GM10248 (cell line): ENCODE data around the gene RXRA.

Experiments used
- CTCF ChIA-PET: fragments of 300-600 bp; sonication (Branson Sonifier 250); formaldehyde crosslinking; extraction: SDS; loops from one replicate; lab custom pipeline; 2021; ENCODE audit warnings: antibody characterized with exemption; lab: Yijun Ruan, JAX
- POLR2A ChIA-PET: fragments of 350-650 bp; sonication (Branson Sonifier 250); formaldehyde crosslinking; extraction: SDS; loops from one replicate; lab custom pipeline; 2020; ENCODE audit warnings: antibody characterized with exemption; lab: Yijun Ruan, JAX
- DNase-seq: peaks from one replicate; pipeline ENCODE4 v3.0.0; 2012; ENCODE audit errors: extremely low spot score
- TF ChIP-seq, protein P1 (sequence below): IDR thresholded peaks from 2 replicates; pipeline ENCODE4 v1.5.1; 2012; ENCODE audit warnings: mild to moderate bottlenecking, low read depth; ENCODE audit errors: extremely low read depth, missing control alignments, control extremely low read depth

Gene RXRA

DNA sequence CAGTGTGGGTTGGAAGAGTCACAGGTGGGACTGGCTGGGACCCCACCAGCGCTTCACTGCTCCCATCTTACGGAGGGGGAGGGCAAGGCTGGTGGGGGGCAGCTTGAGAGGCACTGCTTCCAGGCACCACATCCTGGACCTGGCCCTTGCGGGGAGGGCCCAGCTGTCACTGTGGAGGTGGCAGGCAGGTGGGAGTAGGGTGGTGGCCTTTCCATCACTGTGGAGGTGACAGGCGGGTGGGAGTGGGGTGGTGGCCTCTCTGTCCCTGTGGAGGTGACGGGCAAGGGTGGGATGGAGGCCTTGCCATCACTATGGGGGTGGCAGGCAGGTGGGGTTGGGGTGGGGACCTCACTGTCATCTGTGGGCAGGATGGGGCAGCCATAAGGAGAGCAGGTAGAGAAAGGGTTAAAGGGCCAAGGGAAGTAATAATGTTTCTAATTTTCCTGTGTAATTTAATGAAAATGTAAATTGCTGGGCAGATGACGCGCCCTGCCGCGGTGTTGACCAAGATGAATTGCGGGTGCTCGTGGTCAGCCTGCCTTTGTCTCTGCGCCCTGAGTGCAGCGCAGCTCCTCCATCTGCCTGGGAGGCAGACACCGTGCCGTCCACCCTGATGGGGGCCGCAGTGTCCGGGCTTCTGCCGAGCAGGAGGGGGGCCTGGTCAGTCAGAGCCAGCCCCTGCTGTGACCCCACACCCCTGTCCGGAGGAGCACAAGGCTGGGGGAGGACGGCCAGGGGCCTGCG lies 20.8 kb downstream of the RXRA start:
- no peak for DNase-seq
- ChIA-PET CTCF (no interaction called here), POLR2A (no interaction called here)
- TF ChIP-seq, protein P1, sequence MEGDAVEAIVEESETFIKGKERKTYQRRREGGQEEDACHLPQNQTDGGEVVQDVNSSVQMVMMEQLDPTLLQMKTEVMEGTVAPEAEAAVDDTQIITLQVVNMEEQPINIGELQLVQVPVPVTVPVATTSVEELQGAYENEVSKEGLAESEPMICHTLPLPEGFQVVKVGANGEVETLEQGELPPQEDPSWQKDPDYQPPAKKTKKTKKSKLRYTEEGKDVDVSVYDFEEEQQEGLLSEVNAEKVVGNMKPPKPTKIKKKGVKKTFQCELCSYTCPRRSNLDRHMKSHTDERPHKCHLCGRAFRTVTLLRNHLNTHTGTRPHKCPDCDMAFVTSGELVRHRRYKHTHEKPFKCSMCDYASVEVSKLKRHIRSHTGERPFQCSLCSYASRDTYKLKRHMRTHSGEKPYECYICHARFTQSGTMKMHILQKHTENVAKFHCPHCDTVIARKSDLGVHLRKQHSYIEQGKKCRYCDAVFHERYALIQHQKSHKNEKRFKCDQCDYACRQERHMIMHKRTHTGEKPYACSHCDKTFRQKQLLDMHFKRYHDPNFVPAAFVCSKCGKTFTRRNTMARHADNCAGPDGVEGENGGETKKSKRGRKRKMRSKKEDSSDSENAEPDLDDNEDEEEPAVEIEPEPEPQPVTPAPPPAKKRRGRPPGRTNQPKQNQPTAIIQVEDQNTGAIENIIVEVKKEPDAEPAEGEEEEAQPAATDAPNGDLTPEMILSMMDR, result no peak

DNA sequence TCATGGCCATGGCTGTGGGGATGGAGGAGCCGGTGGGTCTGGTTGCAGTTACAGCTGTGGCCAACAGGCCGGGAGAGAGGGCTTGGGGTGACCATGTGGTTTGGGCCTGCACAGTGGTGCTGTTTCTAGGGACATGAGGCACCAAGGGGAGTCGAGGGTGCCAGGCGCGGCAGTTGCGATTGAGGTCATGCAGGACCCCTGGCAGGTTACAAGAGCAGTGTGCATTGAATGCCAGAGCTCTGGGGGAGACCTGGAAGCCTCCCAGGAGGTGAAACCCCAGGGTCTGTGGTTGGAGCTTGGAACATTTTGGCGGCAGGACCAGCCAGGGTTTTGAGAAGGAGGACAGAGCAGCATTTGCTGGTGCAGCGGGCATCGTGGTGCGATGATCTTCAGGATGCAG lies 21.7 kb downstream of the RXRA start:
- ChIA-PET CTCF (no interaction called here), POLR2A (no interaction called here)
- TF ChIP-seq, protein P1, result no peak
- DNase-seq, result no peak

DNA sequence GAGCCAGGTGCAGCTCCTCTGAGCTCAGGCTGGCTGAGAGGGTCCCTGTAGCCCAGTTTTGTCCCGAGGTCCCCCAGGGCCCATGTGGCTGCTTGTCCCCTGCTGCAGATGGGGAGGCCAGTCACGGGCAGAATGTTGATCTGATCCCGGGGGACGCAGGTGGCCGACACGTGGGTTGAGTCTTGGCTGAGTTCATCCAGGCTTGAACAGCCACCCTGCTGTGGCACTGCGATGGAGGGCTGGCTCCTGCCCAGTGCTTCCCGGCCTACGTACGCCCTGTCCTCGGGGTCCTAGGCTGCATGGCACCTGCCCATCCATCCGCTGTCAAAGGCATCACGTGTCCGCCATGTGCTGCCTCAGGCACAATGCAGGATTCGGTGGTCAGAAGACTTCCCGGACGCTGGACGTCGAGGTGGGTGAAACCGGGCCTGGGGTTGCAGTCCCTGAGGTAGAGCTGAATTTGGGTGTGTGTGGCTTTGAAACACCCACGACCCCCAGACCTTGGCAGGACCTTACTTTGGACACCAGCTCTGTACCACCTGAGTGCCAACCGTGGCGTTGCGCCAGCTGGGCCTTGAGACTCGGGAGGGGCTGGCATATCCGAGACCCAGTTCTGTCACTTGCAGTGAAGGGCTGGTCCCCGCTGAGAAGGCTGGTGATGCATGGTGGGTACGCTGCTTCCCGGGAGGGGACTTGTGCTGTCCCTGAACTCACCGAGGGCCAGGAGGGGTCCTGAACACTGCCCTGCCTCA lies 22.3 kb downstream of the RXRA start:
- CTCF ChIA-PET, result interaction anchor here (1.2 kb wide), 1 partner anchor 178 kb away, joined by 3 read pairs; no protein-coding TSS in a partner anchor
- POLR2A ChIA-PET, result no interaction called here
- TF ChIP-seq, protein P1, result no peak
- no peak for DNase-seq

DNA sequence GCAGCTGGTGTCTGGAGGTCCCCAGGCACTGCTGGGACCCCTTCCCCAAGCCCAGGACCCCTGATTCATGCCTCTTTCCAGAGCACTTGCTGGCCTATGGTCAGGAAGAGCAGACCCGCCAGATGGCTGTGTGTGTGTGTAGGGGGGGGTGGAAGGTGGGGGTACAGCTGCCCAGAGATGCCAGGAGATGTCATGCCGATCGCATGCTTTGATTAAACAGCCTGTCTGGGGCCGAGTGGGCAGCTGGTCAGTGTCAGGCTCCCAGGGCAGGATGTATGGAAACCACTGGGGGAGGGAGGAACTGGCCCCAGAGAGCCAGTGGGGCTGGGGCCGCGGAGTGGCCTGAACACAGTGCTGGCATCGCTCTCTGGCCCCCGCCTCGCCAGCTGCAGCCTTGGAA lies 23.7 kb downstream of the RXRA start:
- TF ChIP-seq, protein P1, result no peak
- no peak for DNase-seq
- ChIA-PET POLR2A (interaction anchor here (0.6 kb wide), 1 partner anchor 1017 kb away, joined by 3 read pairs; no protein-coding TSS in a partner anchor), CTCF (interaction anchor here (1.2 kb wide), 1 partner anchor 179 kb away, joined by 3 read pairs; no protein-coding TSS in a partner anchor)

DNA sequence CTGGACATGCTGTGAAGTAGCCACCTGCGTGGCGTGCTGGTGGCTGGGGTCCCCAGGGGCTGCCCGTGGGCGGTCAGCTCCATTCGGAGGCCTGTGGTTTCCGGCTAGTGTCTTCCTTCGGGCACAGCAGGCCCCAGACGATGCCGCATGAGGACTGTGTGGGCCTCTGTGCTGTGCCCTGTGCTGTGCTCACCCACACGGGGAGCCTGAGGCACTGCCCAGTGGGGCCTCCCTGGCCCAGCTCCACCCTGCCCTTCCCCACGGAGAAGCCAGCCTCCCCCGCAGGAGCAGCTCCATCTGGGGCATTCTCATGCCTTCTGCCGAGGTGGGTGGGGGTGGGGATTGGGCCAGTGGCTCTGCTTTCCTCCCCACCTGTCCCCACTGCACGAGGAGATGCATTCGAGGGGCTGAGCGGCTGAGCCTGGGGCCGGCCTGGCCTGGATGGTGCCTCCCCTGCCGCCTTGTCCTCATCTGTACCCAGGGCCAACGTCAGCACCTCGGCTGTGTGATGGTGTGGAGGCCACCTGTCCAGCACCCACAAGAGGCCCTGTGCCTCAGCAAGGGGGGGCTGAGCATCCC lies 24.2 kb downstream of the RXRA start:
- TF ChIP-seq, protein P1, result no peak
- CTCF ChIA-PET, result no interaction called here
- DNase-seq, result no peak
- POLR2A ChIA-PET, result interaction anchor here (0.6 kb wide), 1 partner anchor 1018 kb away, joined by 3 read pairs; no protein-coding TSS in a partner anchor

DNA sequence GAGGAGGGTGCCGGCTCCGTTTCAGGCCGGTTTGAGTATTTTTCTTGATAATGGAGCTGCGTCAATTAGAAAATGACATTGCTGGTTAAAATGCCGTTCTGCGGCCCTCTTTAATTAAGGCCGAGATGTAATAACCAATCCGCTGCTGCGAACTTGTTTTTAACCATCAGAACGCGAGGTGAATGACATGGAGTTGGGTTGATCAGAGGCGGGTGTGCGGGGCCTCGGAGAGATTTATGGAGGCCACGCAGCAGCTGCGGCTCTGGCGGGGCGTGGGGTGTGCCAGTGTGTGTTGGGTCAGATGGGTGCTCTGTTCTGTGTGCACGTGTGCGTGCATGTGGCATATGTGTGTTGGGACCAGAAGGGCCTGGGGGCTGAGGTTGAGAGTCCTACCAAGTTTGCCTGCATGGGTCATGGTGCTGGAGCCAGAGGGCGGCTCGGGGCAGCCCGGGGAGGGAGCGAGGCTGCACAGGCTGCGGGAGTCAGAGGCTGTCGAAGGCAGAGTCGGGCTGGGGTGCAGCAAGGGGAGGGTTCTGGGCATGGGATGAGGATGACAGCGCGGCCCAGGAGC lies 25.4 kb downstream of the RXRA start:
- ChIA-PET POLR2A (no interaction called here), CTCF (no interaction called here)
- TF ChIP-seq, protein P1, result no peak
- no peak for DNase-seq
